BLaER1 treated with 17β-estradiol and CSF1 and Interleukin-3, amounts not matched to agents 10 nM and 100 nM (cell line): ENCODE measurements around the gene SF3A2.

Experiments used
- H3K27ac ChIP-seq, 11 experiments: shearing (Covaris generic); formaldehyde crosslinking; 2 replicates each; pipeline ENCODE4 v1.8.1; 2022
- H3K27me3 ChIP-seq, 11 experiments: shearing (Covaris generic); formaldehyde crosslinking; 2 replicates each; pipeline ENCODE4 v1.8.1; 2022
- H3K36me3 ChIP-seq, 11 experiments: shearing (Covaris generic); formaldehyde crosslinking; 2 replicates each; pipeline ENCODE4 v1.8.1; 2022
- H3K4me1 ChIP-seq, 10 experiments: shearing (Covaris generic); formaldehyde crosslinking; 2 replicates each; pipeline ENCODE4 v1.8.1; 2022
- H3K4me2 ChIP-seq, 11 experiments: shearing (Covaris generic); formaldehyde crosslinking; 2 replicates each; pipeline ENCODE4 v1.8.1; 2022
- H3K4me3 ChIP-seq, 10 experiments: shearing (Covaris generic); formaldehyde crosslinking; 2 replicates each; pipeline ENCODE4 v1.8.1; 2022
- H3K9ac ChIP-seq, 11 experiments: shearing (Covaris generic); formaldehyde crosslinking; 2 replicates each; pipeline ENCODE4 v1.8.1; 2022
- H3K9me3 ChIP-seq, 11 experiments: shearing (Covaris generic); formaldehyde crosslinking; replicated peaks in 1 of 11; 2 replicates each; pipeline ENCODE4 v1.8.1; 2022
- H4K20me1 ChIP-seq, 11 experiments: shearing (Covaris generic); formaldehyde crosslinking; 2 replicates each; pipeline ENCODE4 v1.8.1; 2022
- Cebpa-rat ChIP-seq, 11 experiments: shearing (Covaris generic); IDR thresholded peaks; 2 replicates each; pipeline ENCODE4 v1.8.1; 2022

SF3A2 gene

GRCh38 chr19:2237051-2237868 is 636 bp downstream of the SF3A2 start:
- no peak for TF ChIP-seq Cebpa-rat (IDR thresholded peaks at IDR 0.05)
- no peaks in the 10 kb centered on the region for H3K9me3 ChIP-seq
- peak overlapping the region; percentile 66 to 99 (median 94) for H3K27ac ChIP-seq
- H3K9ac ChIP-seq = peak overlapping the region; percentile 89 to 98 (median 94)
- peak overlapping the region; percentile 96 to 100 (median 98) for H3K4me2 ChIP-seq
- no peaks in the 10 kb centered on the region for H3K27me3 ChIP-seq
- peaks cover 67 to 83% (median 79%) of the 10 kb centered on the region in 10 experiments for H3K4me1 ChIP-seq
- peaks cover 70 to 90% (median 85%) of the 10 kb centered on the region in 11 experiments for H4K20me1 ChIP-seq
- peaks cover 30 to 66% (median 51%) of the 10 kb centered on the region in 11 experiments for H3K36me3 ChIP-seq
- H3K4me3 ChIP-seq = peak overlapping the region; percentile 81 to 95 (median 90)

GRCh38 chr19:2237869-2238153 is 1.2 kb downstream of the SF3A2 start:
- Histone ChIP-seq H3K4me3 (peak overlapping the region; percentile 81 to 95 (median 90)), H3K4me2 (peak overlapping the region; percentile 96 to 100 (median 98)), H4K20me1 (peaks cover 70 to 90% (median 85%) of the 10 kb centered on the region in 11 experiments), H3K27me3 (no peaks in the 10 kb centered on the region), H3K4me1 (peaks cover 65 to 83% (median 79%) of the 10 kb centered on the region in 10 experiments), H3K9ac (peak overlapping the region; percentile 89 to 98 (median 94); a peak in 21 of 22 replicates), H3K27ac (peak overlapping the region in 9 of 11 experiments; percentile 92 to 99 (median 96); a peak in 12 of 22 replicates), H3K9me3 (no peaks in the 10 kb centered on the region), H3K36me3 (peaks cover 30 to 66% (median 51%) of the 10 kb centered on the region in 11 experiments)
- no peak for TF ChIP-seq Cebpa-rat (IDR thresholded peaks at IDR 0.05)

DNA sequence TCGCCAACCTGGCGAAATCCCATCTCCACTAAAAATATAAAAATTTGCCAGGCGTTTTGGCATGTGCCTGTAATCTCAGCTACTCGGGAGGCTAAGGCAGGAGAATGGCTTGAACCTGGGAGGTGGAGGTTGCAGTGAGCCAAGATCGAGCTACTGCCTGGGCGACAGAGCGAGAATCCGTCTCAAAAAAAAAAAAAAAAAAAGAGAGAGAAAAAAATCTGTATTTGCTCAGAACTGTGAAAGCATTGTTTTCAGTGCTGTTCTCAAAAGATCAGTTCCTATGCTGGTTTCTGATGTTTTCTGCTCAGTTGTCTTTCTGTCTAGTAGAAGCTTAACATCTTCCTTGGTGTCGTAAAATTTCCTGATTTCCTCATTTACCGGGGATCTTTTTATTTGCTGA is 2.5 kb downstream of the SF3A2 start:
- no peak for TF ChIP-seq Cebpa-rat (IDR thresholded peaks at IDR 0.05)
- peak overlapping the region; percentile 81 to 95 (median 90) for H3K4me3 ChIP-seq
- H3K9me3 ChIP-seq = no peaks in the 10 kb centered on the region
- H3K4me2 ChIP-seq = peak overlapping the region; percentile 96 to 100 (median 98)
- no peaks in the 10 kb centered on the region for H3K27me3 ChIP-seq
- H3K4me1 ChIP-seq = peaks cover 51 to 82% (median 72%) of the 10 kb centered on the region in 10 experiments
- peaks cover 30 to 66% (median 51%) of the 10 kb centered on the region in 11 experiments for H3K36me3 ChIP-seq
- peaks cover 70 to 90% (median 85%) of the 10 kb centered on the region in 11 experiments for H4K20me1 ChIP-seq
- H3K9ac ChIP-seq = peak overlapping the region; percentile 89 to 98 (median 94)
- peak overlapping the region in 10 of 11 experiments; percentile 53 to 98 (median 75); a peak in 20 of 22 replicates for H3K27ac ChIP-seq

DNA sequence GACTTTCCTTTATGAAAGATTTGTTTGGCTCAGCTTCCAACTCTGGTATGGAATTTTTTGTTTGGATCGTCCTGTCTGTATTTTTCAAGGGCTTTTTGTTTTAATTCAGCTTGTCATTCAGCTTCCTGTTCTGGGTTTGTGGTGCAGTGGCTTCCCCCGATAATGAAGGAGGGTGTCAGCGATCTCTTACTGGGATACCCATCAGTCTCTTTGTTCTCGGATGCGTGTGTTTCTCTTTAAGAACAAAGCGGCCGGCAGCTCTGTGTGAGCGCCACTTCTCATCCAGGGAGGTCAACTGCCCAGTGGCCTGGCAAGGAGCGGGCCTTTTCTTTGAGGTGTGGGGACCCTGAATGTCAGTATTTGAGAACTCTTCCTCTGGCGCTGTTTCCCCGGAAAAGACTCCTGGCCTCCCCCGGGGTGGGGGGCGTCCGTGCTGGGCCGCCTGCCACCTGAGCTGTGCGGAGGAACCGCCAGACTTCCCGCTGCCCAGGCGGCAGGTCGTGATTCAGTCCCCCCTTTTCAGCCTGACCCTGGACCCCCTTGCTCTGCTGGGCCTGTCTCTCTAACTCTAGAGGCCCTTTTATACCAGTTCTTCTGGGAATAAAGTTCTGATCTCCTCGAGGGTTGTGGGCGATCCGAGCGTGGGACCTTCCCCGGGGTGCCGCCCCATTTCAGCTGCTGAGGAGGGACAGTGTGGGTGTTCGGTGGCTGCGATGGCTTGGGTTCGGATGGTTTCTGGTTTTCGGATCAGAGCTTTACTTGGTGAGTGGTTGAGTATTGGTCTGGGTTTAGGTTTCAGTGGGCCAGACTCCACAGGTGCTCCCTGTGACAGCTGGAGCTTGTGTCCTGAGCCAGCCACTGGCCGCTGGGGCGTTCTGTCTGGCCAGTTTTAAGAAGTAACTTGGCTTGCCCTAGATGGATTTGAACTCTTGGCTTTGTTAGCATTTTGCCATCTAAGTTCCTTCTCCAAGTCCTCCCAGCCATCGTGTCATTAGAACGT is 3.4 kb downstream of the SF3A2 start:
- no peak for TF ChIP-seq Cebpa-rat (IDR thresholded peaks at IDR 0.05)
- Histone ChIP-seq H3K4me2 (peak overlapping the region; percentile 96 to 100 (median 98)), H3K9ac (peak overlapping the region; percentile 89 to 98 (median 94))

DNA sequence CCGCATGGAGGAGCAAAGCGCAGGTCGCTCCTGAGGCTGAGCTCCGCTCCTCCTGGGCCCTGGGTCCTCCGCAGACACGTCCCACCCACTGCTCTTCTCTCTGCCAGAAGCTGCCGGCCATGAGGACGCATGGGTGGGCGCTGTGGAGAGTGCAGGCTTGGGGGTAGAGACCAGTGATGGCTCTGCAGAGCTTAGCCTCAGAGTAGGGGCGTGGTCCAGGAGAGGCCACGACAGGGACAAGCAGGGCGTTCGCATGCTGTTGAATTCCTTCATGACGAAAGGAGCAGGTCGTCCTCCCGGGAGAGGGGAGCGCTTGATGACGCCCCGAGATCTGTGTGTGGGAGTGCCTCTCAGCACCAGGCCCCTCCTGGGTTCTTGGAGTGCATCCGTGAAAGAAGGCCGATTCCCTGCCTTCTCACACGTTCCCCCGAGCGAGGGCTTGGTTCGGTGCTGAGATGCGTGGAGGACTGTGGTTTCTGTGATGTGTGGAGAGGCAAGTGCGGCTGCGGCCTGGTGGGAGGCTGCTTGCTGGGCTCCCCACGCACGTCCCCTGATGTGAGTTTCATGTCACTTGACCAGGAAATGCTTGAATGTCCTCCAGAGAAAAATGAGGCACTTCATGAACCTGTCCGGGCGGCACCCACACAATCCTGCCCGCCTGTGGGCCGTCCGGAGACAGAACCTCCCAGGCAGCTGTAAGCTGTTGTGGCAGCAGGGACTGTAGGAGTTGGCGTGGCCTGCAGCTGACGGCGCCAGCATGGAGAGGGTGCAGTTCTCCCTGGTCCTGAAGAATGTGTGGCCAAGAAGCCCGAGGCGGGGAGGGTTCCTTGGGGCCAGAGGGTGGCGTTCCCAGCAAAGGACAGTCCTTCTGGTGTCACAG is 4.5 kb downstream of the SF3A2 start:
- H3K9me3 ChIP-seq = no peaks in the 10 kb centered on the region
- TF ChIP-seq Cebpa-rat (IDR thresholded peaks at IDR 0.05) = no peak
- H3K9ac ChIP-seq = peak overlapping the region; percentile 89 to 98 (median 94); a peak in 21 of 22 replicates
- peaks cover 87 to 93% (median 90%) of the 10 kb centered on the region in 11 experiments for H4K20me1 ChIP-seq
- peak overlapping the region in 7 of 11 experiments; percentile 13 to 98 (median 73); a peak in 11 of 22 replicates for H3K27ac ChIP-seq
- peaks cover 39 to 76% (median 61%) of the 10 kb centered on the region in 10 experiments for H3K4me1 ChIP-seq
- peaks cover 46 to 78% (median 64%) of the 10 kb centered on the region in 11 experiments for H3K36me3 ChIP-seq
- H3K27me3 ChIP-seq = no peaks in the 10 kb centered on the region
- peak overlapping the region in 8 of 10 experiments; percentile 81 to 95 (median 92); a peak in 13 of 20 replicates for H3K4me3 ChIP-seq
- peak overlapping the region; percentile 96 to 100 (median 98) for H3K4me2 ChIP-seq

More for the DNA sequence above, 3.4 kb downstream of the SF3A2 start:
- no peaks in the 10 kb centered on the region for H3K27me3 ChIP-seq
- H3K4me3 ChIP-seq = peak overlapping the region; percentile 81 to 95 (median 90)
- H3K36me3 ChIP-seq = peaks cover 35 to 68% (median 54%) of the 10 kb centered on the region in 11 experiments
- peak overlapping the region; percentile 24 to 98 (median 74); a peak in 20 of 22 replicates for H3K27ac ChIP-seq
- peaks cover 76 to 90% (median 85%) of the 10 kb centered on the region in 11 experiments for H4K20me1 ChIP-seq
- no peaks in the 10 kb centered on the region for H3K9me3 ChIP-seq
- peaks cover 42 to 79% (median 63%) of the 10 kb centered on the region in 10 experiments for H3K4me1 ChIP-seq

DNA sequence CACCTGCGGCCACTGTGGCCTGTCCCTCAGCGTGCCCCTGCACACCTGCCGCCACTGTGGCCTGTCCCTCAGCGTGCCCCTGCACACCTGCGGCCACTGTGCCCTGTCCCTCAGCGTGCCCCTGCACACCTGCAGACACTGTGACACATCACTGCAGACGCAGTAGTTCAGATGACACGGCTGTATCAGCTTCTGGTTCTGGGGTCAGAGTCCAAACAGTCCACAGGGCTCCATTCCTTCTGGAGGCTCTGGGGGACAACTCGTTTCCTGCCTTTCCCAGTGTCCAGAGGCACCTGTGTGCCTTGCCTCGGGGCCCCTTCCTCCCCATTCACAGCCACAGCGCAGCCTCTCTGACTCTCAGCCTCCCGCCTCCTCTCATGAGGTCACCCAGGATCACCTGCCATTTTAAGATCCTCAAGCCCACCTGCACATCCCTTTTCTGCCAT is 5.5 kb downstream of the SF3A2 start:
- no peak overlapping the region for H3K4me3 ChIP-seq
- H3K4me1 ChIP-seq = peaks cover 39 to 75% (median 60%) of the 10 kb centered on the region in 10 experiments
- no peak for TF ChIP-seq Cebpa-rat (IDR thresholded peaks at IDR 0.05)
- no peaks in the 10 kb centered on the region for H3K27me3 ChIP-seq
- H4K20me1 ChIP-seq = peaks cover 97 to 100% (median 100%) of the 10 kb centered on the region in 11 experiments
- H3K4me2 ChIP-seq = peak overlapping the region in 10 of 11 experiments; percentile 96 to 100 (median 98); a peak in 18 of 22 replicates
- no peaks in the 10 kb centered on the region for H3K9me3 ChIP-seq
- peaks cover 56 to 88% (median 74%) of the 10 kb centered on the region in 11 experiments for H3K36me3 ChIP-seq
- 0 out of 22 replicates have a peak overlapping the region, but pooled peaks of 1 of the 11 experiments have one; percentile 22 for H3K27ac ChIP-seq
- peak overlapping the region in 10 of 11 experiments; percentile 26 to 98 (median 92); a peak in 8 of 22 replicates for H3K9ac ChIP-seq

DNA sequence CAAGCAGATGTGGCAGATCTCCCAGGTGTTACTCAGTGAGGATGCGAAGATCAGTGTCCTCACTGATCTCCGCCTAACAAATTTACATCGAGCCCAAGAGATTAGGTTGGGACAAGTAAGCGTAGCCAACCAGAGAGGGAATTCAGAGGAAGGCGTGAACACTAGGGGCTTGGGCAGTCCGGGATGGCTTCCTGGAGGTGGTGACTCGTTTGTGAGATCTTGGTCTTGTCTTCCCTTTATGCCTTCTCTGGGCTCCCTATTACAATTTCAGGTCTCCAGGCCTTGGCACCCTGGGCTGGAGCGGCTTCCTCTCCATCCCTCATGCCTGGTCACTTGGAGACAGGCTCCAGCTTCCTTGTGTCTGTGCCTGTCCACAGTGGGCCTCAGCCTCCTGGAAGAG is 6.2 kb downstream of the SF3A2 start:
- Histone ChIP-seq H3K9me3 (no peaks in the 10 kb centered on the region), H4K20me1 (peaks cover 96 to 100% (median 100%) of the 10 kb centered on the region in 11 experiments), H3K27me3 (no peaks in the 10 kb centered on the region), H3K4me3 (no peak overlapping the region), H3K36me3 (peaks cover 63 to 90% (median 79%) of the 10 kb centered on the region in 11 experiments), H3K4me1 (peaks cover 32 to 68% (median 53%) of the 10 kb centered on the region in 10 experiments), H3K9ac (peak overlapping the region in 8 of 11 experiments; percentile 2 to 94 (median 24); a peak in 7 of 22 replicates), H3K27ac (0 out of 22 replicates have a peak overlapping the region, but pooled peaks of 1 of the 11 experiments have one; percentile 22), H3K4me2 (peak overlapping the region in 6 of 11 experiments; percentile 98 to 100 (median 99); a peak in 5 of 22 replicates)
- TF ChIP-seq Cebpa-rat (IDR thresholded peaks at IDR 0.05) = no peak
